Measurements from ENCODE around the gene RBBP7. TPM values are rescaled to one million over a fixed set of nuclear protein-coding genes. Genes with fewer than 3 reads are reported as not detected.

The RBBP7 gene
- total and polyA plus RNA-seq, 2 of the 8 experiments (the other 6 are each of a cell fraction or from before 2014, with no cell fraction given) = 107 to 138 TPM

DNA sequence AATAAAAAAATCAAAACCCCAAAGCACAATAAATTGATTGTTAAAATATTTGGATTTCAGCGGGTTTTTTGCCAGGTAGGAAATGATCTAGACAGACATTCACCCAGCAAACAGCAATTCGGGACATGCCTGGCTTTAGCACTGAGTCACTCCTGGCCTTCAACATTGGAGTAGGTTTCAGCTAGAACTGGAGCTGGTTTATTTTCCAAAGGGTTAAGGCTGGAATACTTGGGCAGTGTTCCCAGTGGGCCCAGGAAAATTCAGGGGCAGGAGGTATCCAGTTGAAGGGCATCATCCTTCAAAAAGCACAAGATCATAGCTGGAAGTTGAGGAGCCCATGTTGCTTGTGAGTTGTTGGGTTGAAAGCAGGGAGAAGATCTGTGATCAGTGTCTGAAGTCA lies 42.9 kb downstream of the RBBP7 start (continued):
- TF ChIP-seq ZNF274 (IDR thresholded peaks at IDR 0.05; ENCODE audit: borderline replicate concordance, extremely low read depth, low read length) = no peak

All from H1 (cell line).